OCI-LY7 (cell line): Measurements from ENCODE around the gene MFSD6L. TPM values are rescaled to one million over a fixed set of nuclear protein-coding genes. Genes with fewer than 3 reads are reported as not detected.

Experiments used
- BruUV-seq: library from RNA; stranded (reverse); fragments of 400-500 nt; replicated peaks from 2 replicates; lab custom pipeline; 2021; lab: Mats Ljungman, UMichigan
- CTCF ChIA-PET: fragments of 300-600 bp; sonication (Branson Sonifier 250); formaldehyde crosslinking; loops from one replicate; lab custom pipeline; 2022; ENCODE audit warnings: antibody characterized with exemption; ENCODE audit not compliant: unreplicated experiment; lab: Charles Lee
- POLR2A ChIA-PET: fragments of 300-600 bp; sonication (Branson Sonifier 250); formaldehyde crosslinking; loops from one replicate; lab custom pipeline; 2022; ENCODE audit warnings: antibody characterized with exemption; lab: Charles Lee
- DNase-seq: peaks from one replicate; pipeline ENCODE4 v3.0.0-alpha.2; 2015; ENCODE audit warnings: low spot score
- H2AFZ ChIP-seq: fragments of 200-600 bp; sonication (generic), shearing (Covaris generic); 2 replicates; pipeline ENCODE4 v1.6.1; 2014; ENCODE audit warnings: mild to moderate bottlenecking, antibody characterized with exemption, low read length, moderate library complexity
- H3K27ac ChIP-seq: fragments of 200-600 bp; sonication (generic); 2 replicates; pipeline ENCODE4 v1.5.1; 2014; ENCODE audit warnings: mixed run types, low read depth, mild to moderate bottlenecking, moderate library complexity, low read length, inconsistent platforms; ENCODE audit not compliant: poor library complexity, severe bottlenecking
- H3K36me3 ChIP-seq: fragments of 200-600 bp; sonication (generic); 2 replicates; pipeline ENCODE4 v1.6.1; 2014; ENCODE audit warnings: mild to moderate bottlenecking, antibody characterized with exemption, low read length, moderate library complexity, mixed read lengths; ENCODE audit not compliant: insufficient read depth
- H3K4me1 ChIP-seq: fragments of 200-600 bp; sonication (generic); 2 replicates; pipeline ENCODE4 v1.5.1; 2014; ENCODE audit warnings: mild to moderate bottlenecking, low read length; ENCODE audit not compliant: insufficient read depth, poor library complexity, severe bottlenecking
- H3K4me2 ChIP-seq: fragments of 200-600 bp; sonication (generic); 2 replicates; pipeline ENCODE4 v1.6.1; 2014; ENCODE audit warnings: mild to moderate bottlenecking, low read length
- H3K4me3 ChIP-seq: fragments of 200-600 bp; sonication (generic); 2 replicates; pipeline ENCODE4 v1.5.1; 2014; ENCODE audit warnings: mild to moderate bottlenecking, low read depth, low read length; ENCODE audit not compliant: poor library complexity, severe bottlenecking
- H3K79me2 ChIP-seq: fragments of 200-600 bp; sonication (generic); 2 replicates; pipeline ENCODE4 v1.6.1; 2016; ENCODE audit warnings: low read depth, mild to moderate bottlenecking, low read length, moderate library complexity, mixed read lengths; ENCODE audit not compliant: insufficient read depth
- H3K9me2 ChIP-seq: fragments of 200-600 bp; sonication (generic); 2 replicates; pipeline ENCODE4 v1.6.1; 2016; ENCODE audit warnings: mild to moderate bottlenecking, low read length, mixed read lengths; ENCODE audit not compliant: insufficient read depth
- H3K9me3 ChIP-seq: fragments of 200-600 bp; sonication (generic); 2 replicates; pipeline ENCODE4 v1.6.1; 2014; ENCODE audit warnings: mild to moderate bottlenecking, mixed run types, low read length, mixed read lengths
- H4K20me1 ChIP-seq: fragments of 200-600 bp; sonication (generic); 2 replicates; pipeline ENCODE4 v1.6.1; 2014; ENCODE audit warnings: mild to moderate bottlenecking, antibody characterized with exemption, low read length, moderate library complexity, mixed read lengths; ENCODE audit not compliant: insufficient read depth
- CTCF ChIP-seq: fragments of 200-600 bp; sonication (generic); conservative IDR thresholded peaks from 2 replicates; pipeline ENCODE4 v1.5.1; 2014; ENCODE audit warnings: mild to moderate bottlenecking, antibody characterized with exemption, low read length, moderate library complexity, mixed read lengths
- EZH2phosphoT487 ChIP-seq: fragments of 200-600 bp; sonication (generic); IDR thresholded peaks from 2 replicates; pipeline ENCODE4 v1.6.1; 2018; ENCODE audit warnings: low read depth, borderline replicate concordance, mild to moderate bottlenecking, mixed run types, antibody characterized with exemption, low read length, moderate library complexity, mixed read lengths
- intact Hi-C: fragments of 100-400 bp; cut with micrococcal nuclease; formaldehyde crosslinking; loops from one replicate; pipeline ENCODE4 v1.10.0; 2022; ENCODE audit not compliant: unreplicated experiment
- total RNA-seq, 2 experiments: library from RNA; depleted of rRNA in 1 of 2; stranded (reverse); fragments of >200 nt in 1 of 2; shearing (Covaris generic) in 1 of 2; gene quantifications; 2 replicates each; pipeline ENCODE4 v1.2.3, GENCODE V29; 2014 to 2022

The MFSD6L gene
- total RNA-seq, 2 experiments from 2014 or later, result not detected

GRCh38 chr17:8753136-8753975, 45.8 kb downstream of the MFSD6L start:
- Histone ChIP-seq H3K4me1 (no peaks in the 10 kb centered on the region), H3K4me3 (no peak overlapping the region), H3K4me2 (no peak overlapping the region), H2AFZ (no peak overlapping the region), H4K20me1 (no peaks in the 10 kb centered on the region), H3K27ac (no peak overlapping the region), H3K9me3 (no peaks in the 10 kb centered on the region), H3K36me3 (no peaks in the 10 kb centered on the region), H3K79me2 (no peaks in the 10 kb centered on the region), H3K9me2 (no peaks in the 10 kb centered on the region)
- TF ChIP-seq CTCF, result no peak
- TF ChIP-seq EZH2phosphoT487, result no peak
- DNase-seq, result no peak
- ChIA-PET POLR2A (interaction anchor here (0.6 kb wide), 1 partner anchor 627 kb away, joined by 8 read pairs; no protein-coding TSS in a partner anchor), CTCF (no interaction called here)
- intact Hi-C loops, result loop anchor here (10.0 kb wide), 1 partner anchor 241 kb away; no protein-coding TSS in a partner anchor
- no TSS peak for BruUV-seq

- DNase-seq, result no peak
- no peaks in the 10 kb centered on the region for H3K4me1 ChIP-seq
- TF ChIP-seq EZH2phosphoT487 (no peak), CTCF (no peak)
- H3K9me3 ChIP-seq, result no peaks in the 10 kb centered on the region; the same call in 1 of the 2 replicates
- H3K27ac ChIP-seq, result no peak overlapping the region
- H3K4me3 ChIP-seq, result no peak overlapping the region
- H3K79me2 ChIP-seq, result no peaks in the 10 kb centered on the region
- intact Hi-C loops, result loop anchor here (10.0 kb wide), 2 partner anchors 245 to 365 kb away; partner anchors contain the start of gene RPL26
- CTCF ChIA-PET, result no interaction called here
- BruUV-seq, result no TSS peak
- no peaks in the 10 kb centered on the region for H3K36me3 ChIP-seq
- no peak overlapping the region for H2AFZ ChIP-seq
- H3K4me2 ChIP-seq, result no peak overlapping the region
- H3K9me2 ChIP-seq, result no peaks in the 10 kb centered on the region
- POLR2A ChIA-PET, result no interaction called here
- H4K20me1 ChIP-seq, result no peaks in the 10 kb centered on the region
These were observed 49.5 kb downstream of the MFSD6L start for GRCh38 chr17:8749616-8750015.

- TF ChIP-seq CTCF, result no peak
- no peak for TF ChIP-seq EZH2phosphoT487
- CTCF ChIA-PET, result no interaction called here
- Histone ChIP-seq H3K4me1 (no peaks in the 10 kb centered on the region), H3K9me3 (no peaks in the 10 kb centered on the region; the same call in 1 of the 2 replicates), H4K20me1 (no peaks in the 10 kb centered on the region), H3K79me2 (no peaks in the 10 kb centered on the region), H3K36me3 (no peaks in the 10 kb centered on the region), H3K27ac (no peak overlapping the region), H3K4me3 (no peak overlapping the region), H3K9me2 (no peaks in the 10 kb centered on the region), H3K4me2 (no peak overlapping the region), H2AFZ (no peak overlapping the region)
- BruUV-seq, result no TSS peak
- no peak for DNase-seq
- POLR2A ChIA-PET, result no interaction called here
- intact Hi-C loops, result loop anchor here (2.0 to 10.0 kb wide), 2 partner anchors 147 to 363 kb away; partner anchors contain the start of gene RPL26
These were observed 51.4 kb downstream of the MFSD6L start for GRCh38 chr17:8747742-8748141.
